K562 (cell line): Measurements from ENCODE around the gene TP53TG5. TPM values are rescaled to one million over a fixed set of nuclear protein-coding genes. Genes with fewer than 3 reads are reported as not detected.

Experiments
- ATF6 ChIP-seq: sonication (generic); formaldehyde crosslinking; IDR thresholded peaks from 2 replicates; pipeline ENCODE4 v1.4.0; 2020; ENCODE audit warnings: mild to moderate bottlenecking, missing genetic modification reagents
- CC2D1A ChIP-seq: fragments of 450-650 bp; IDR thresholded peaks from 2 replicates; pipeline ENCODE4 v1.6.1; 2017; ENCODE audit warnings: mild to moderate bottlenecking
- CHD2 ChIP-seq: IDR thresholded peaks from 2 replicates; pipeline ENCODE4 v1.6.1; 2011; ENCODE audit warnings: low read depth, low read length
- COPS2 ChIP-seq: fragments of 450-650 bp; conservative IDR thresholded peaks from 2 replicates; pipeline ENCODE4 v1.6.1; 2016; ENCODE audit warnings: mild to moderate bottlenecking, moderate library complexity
- DACH1 ChIP-seq: fragments of 450-650 bp; IDR thresholded peaks from 2 replicates; pipeline ENCODE4 v1.6.1; 2018; ENCODE audit not compliant: partially characterized antibody
- DDX20 ChIP-seq: fragments of 450-650 bp; IDR thresholded peaks from 2 replicates; pipeline ENCODE4 v1.6.1; 2016; ENCODE audit warnings: missing genetic modification characterization, low read depth, mild to moderate bottlenecking, missing compliant biosample characterization, moderate library complexity
- ESRRA ChIP-seq: fragments of 450-650 bp; IDR thresholded peaks from 2 replicates; pipeline ENCODE4 v1.6.1; 2014; ENCODE audit warnings: low read depth, mild to moderate bottlenecking, moderate library complexity, borderline replicate concordance
- HDAC2 ChIP-seq: fragments of 450-650 bp; IDR thresholded peaks from 2 replicates; pipeline ENCODE4 v1.6.1; 2016; ENCODE audit warnings: mild to moderate bottlenecking
- HMG20A ChIP-seq: fragments of 450-650 bp; formaldehyde crosslinking; conservative IDR thresholded peaks from 2 replicates; pipeline ENCODE4 v1.4.0; 2020; ENCODE audit warnings: mild to moderate bottlenecking, mixed read lengths
- MCM3 ChIP-seq: fragments of 450-650 bp; IDR thresholded peaks from 2 replicates; pipeline ENCODE4 v1.6.1; 2016
- MEF2D ChIP-seq: conservative IDR thresholded peaks from 2 replicates; pipeline ENCODE4 v1.6.1; 2016; ENCODE audit warnings: low read depth, missing genetic modification characterization, missing compliant biosample characterization
- MNT ChIP-seq, 2 experiments: fragments of 450-650 bp; conservative IDR thresholded peaks; 2 replicates each; pipeline ENCODE4 v1.6.1; 2017; ENCODE audit warnings: mild to moderate bottlenecking in 2 of 2, moderate library complexity in 2 of 2
- NFE2L1 ChIP-seq: fragments of 450-650 bp; IDR thresholded peaks from 2 replicates; pipeline ENCODE4 v1.6.1; 2016; ENCODE audit warnings: missing genetic modification characterization, low read depth, mild to moderate bottlenecking, missing compliant biosample characterization, moderate library complexity, borderline replicate concordance
- NFIX ChIP-seq: fragments of 250-450 bp; sonication (Bioruptor Pico); IDR thresholded peaks from 2 replicates; pipeline ENCODE4 v1.4.0; 2020; ENCODE audit warnings: low read depth, mild to moderate bottlenecking, moderate library complexity
- POLR2A ChIP-seq: fragments of 450-650 bp; conservative IDR thresholded peaks from 2 replicates; pipeline ENCODE4 v1.6.1; 2016
- PRPF4 ChIP-seq: fragments of 200-400 bp; formaldehyde crosslinking; IDR thresholded peaks from one replicate; pipeline ENCODE4 v1.6.1; 2017; ENCODE audit warnings: low read length, low read depth, mild to moderate bottlenecking; ENCODE audit not compliant: insufficient read depth, poor library complexity, severe bottlenecking
- RCOR1 ChIP-seq, 2 experiments: IDR thresholded peaks; 2 replicates each; pipeline ENCODE4 v1.6.1; 2012; ENCODE audit warnings: low read depth in 2 of 2, low read length in 2 of 2, borderline replicate concordance in 1 of 2, improper control_type of control experiment in 1 of 2
- SMC3 ChIP-seq: conservative IDR thresholded peaks from 2 replicates; pipeline ENCODE4 v1.6.1; 2011; ENCODE audit warnings: low read depth, low read length, improper control_type of control experiment; ENCODE audit not compliant: insufficient read depth
- SREBF2 ChIP-seq: sonication (generic); formaldehyde crosslinking; IDR thresholded peaks from 2 replicates; pipeline ENCODE4 v1.4.0; 2020; ENCODE audit warnings: mild to moderate bottlenecking, missing genetic modification reagents
- ZFP36 ChIP-seq: fragments of 150-350 bp; IDR thresholded peaks from 2 replicates; pipeline ENCODE4 v1.6.1; 2018; ENCODE audit warnings: low read length, low read depth; ENCODE audit not compliant: partially characterized antibody
- ZKSCAN3 ChIP-seq: fragments of 250-450 bp; sonication (Bioruptor Pico); IDR thresholded peaks from 2 replicates; pipeline ENCODE4 v1.4.0; 2020
- ZNF124 ChIP-seq: sonication (generic); formaldehyde crosslinking; IDR thresholded peaks from 2 replicates; pipeline ENCODE4 v1.8.1; 2022; ENCODE audit warnings: missing genetic modification reagents
- ZNF143 ChIP-seq: sonication (generic); formaldehyde crosslinking; IDR thresholded peaks from 2 replicates; pipeline ENCODE4 v1.9.0; 2022; ENCODE audit warnings: mild to moderate bottlenecking, missing genetic modification reagents
- ZNF274 ChIP-seq: IDR thresholded peaks from 2 replicates; pipeline ENCODE4 v1.6.1; 2011; ENCODE audit warnings: low read depth, mild to moderate bottlenecking, low read length, moderate library complexity, borderline replicate concordance
- polyA plus RNA-seq, 8 experiments: library from polyadenylated mRNA; depleted of rRNA in 4 of 8; stranded (reverse) in 5 of 8; unstranded in 3 of 8; fragments of >200 nt; fragmentation: Nextera tagmentation in 2 of 8; fragmentation: Illumina TruSeq in 1 of 8; extraction: Ambion mirVana in 2 of 8; extraction: Trizol in 1 of 8; gene quantifications; 2 replicates each; pipeline versions ENCODE4 v1.2.1 to v1.2.3, GENCODE V29; 2011 to 2014; ENCODE audit warnings: inconsistent platforms in 1 of 8, missing spikeins in 1 of 8
- total RNA-seq, 7 experiments: library from RNA; depleted of rRNA in 6 of 7; stranded (reverse); fragments of >200 nt in 6 of 7; fragmentation: Illumina TruSeq in 2 of 7; extraction: Trizol in 2 of 7; gene quantifications; 2 replicates each; pipeline versions ENCODE4 v1.2.1 to v1.2.3, GENCODE V29; 2011 to 2021; ENCODE audit warnings: low replicate concordance in 1 of 7
- TF ChIP-seq, protein P1 (sequence below): sonication (generic); formaldehyde crosslinking; IDR thresholded peaks from 2 replicates; pipeline ENCODE4 v1.8.1; 2023; ENCODE audit warnings: mild to moderate bottlenecking, missing genetic modification reagents, moderate library complexity

Gene TP53TG5
- total and polyA plus RNA-seq, 9 of the 15 experiments (the other 6 are each of a cell fraction or from before 2014, with no cell fraction given), result 0.04 to 0.05 (median 0.04) TPM; not detected in 6

GRCh38 chr20:45363611-45364492 lies 14.3 kb downstream of the TP53TG5 start (continued):
- TF ChIP-seq MNT (conservative IDR thresholded peaks at IDR 0.05) (peak; percentile 26 to 30; a peak in 1 of 4 replicates), HMG20A (CRISPR knock-in tag) (no peak), DDX20 (tag) (no peak), HDAC2 (0 out of 2 replicates have a peak, but pooled peaks have one; percentile 61), CHD2 (no peak), ZNF124 (CRISPR knock-in tag) (no peak), ESRRA (0 out of 2 replicates have a peak, but pooled peaks have one; percentile 7), SMC3 (no peak), SREBF2 (CRISPR knock-in tag) (no peak), POLR2A (no peak), DACH1 (no peak), PRPF4 (no peak), NFIX (CRISPR knock-in tag) (no peak), ATF6 (CRISPR knock-in tag) (no peak), MEF2D (tag) (no peak), ZKSCAN3 (CRISPR knock-in tag) (no peak), ZNF274 (no peak), NFE2L1 (tag) (no peak), CC2D1A (no peak), ZNF143 (no peak), RCOR1 (IDR thresholded peaks at IDR 0.05; ENCODE audit: borderline replicate concordance in 1 of 2, low read depth in 2 of 2, low read length in 2 of 2) (no peak), MCM3 (no peak), ZFP36 (peak; percentile 29), COPS2 (no peak)
- TF ChIP-seq, protein P1, sequence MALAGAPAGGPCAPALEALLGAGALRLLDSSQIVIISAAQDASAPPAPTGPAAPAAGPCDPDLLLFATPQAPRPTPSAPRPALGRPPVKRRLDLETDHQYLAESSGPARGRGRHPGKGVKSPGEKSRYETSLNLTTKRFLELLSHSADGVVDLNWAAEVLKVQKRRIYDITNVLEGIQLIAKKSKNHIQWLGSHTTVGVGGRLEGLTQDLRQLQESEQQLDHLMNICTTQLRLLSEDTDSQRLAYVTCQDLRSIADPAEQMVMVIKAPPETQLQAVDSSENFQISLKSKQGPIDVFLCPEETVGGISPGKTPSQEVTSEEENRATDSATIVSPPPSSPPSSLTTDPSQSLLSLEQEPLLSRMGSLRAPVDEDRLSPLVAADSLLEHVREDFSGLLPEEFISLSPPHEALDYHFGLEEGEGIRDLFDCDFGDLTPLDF (CRISPR knock-in tag), result 0 out of 2 replicates have a peak, but pooled peaks have one; percentile 39
